ENCODE results near the gene PFKM.
A peak's percentile ranks its signal among the peaks of the same experiment; 100 is the strongest.
"Not testable (repeated sequence)": the region's sequence is repeated elsewhere in the genome, so short reads cannot be mapped to it uniquely, and the experiment has no call there.

The PFKM gene

GRCh38 chr12:48105321-48105866, 13.8 kb upstream of the PFKM start:
- Mint-ChIP-seq H3K27me3 (no peaks in the 10 kb centered on the region), H3K27ac (peak overlapping the region; percentile 98), H3K9me3 (ENCODE audit: low read depth) (no peaks in the 10 kb centered on the region), H3K4me1 (ENCODE audit: low read depth) (peaks cover 49% of the 10 kb centered on the region), H3K4me3 (peak overlapping the region; percentile 96), H3K36me3 (no peaks in the 10 kb centered on the region)

GRCh38 chr12:48105867-48106680, 13.1 kb upstream of the PFKM start, which contains the start of gene SENP1:
Gene SENP1 (minus strand): TSS chr12:48106079. CDS start chr12:48101472, 4,607 bp downstream.
- peaks cover 49% of the 10 kb centered on the region for H3K4me1 Mint-ChIP-seq (ENCODE audit: low read depth)
- peak within 1 kb of the TSS; percentile 96 for H3K4me3 Mint-ChIP-seq
- no peaks in the 10 kb centered on the region for H3K27me3 Mint-ChIP-seq
- no peaks in the 10 kb centered on the region for H3K9me3 Mint-ChIP-seq (ENCODE audit: low read depth)
- H3K27ac Mint-ChIP-seq: peak within 1 kb of the TSS; percentile 98
- no peaks in the 10 kb centered on the region for H3K36me3 Mint-ChIP-seq

GRCh38 chr12:48106681-48107613, 12.2 kb upstream of the PFKM start:
- Mint-ChIP-seq H3K4me1 (ENCODE audit: low read depth) (peaks cover 43% of the 10 kb centered on the region), H3K9me3 (ENCODE audit: low read depth) (no peaks in the 10 kb centered on the region), H3K36me3 (no peaks in the 10 kb centered on the region), H3K27ac (peak overlapping the region; percentile 98), H3K4me3 (peak overlapping the region; percentile 96), H3K27me3 (no peaks in the 10 kb centered on the region)

- Mint-ChIP-seq H3K27ac (no peak overlapping the region), H3K9me3 (ENCODE audit: low read depth) (no peaks in the 10 kb centered on the region), H3K4me3 (no peak overlapping the region), H3K27me3 (peaks cover 2% of the 10 kb centered on the region), H3K36me3 (no peaks in the 10 kb centered on the region), H3K4me1 (ENCODE audit: low read depth) (peaks cover 31% of the 10 kb centered on the region)
Measured at GRCh38 chr12:48109424-48109823, 9.7 kb upstream of the PFKM start.

- H3K4me1 Mint-ChIP-seq (ENCODE audit: low read depth): peaks cover 27% of the 10 kb centered on the region
- H3K36me3 Mint-ChIP-seq: no peaks in the 10 kb centered on the region
- H3K9me3 Mint-ChIP-seq (ENCODE audit: low read depth): no peaks in the 10 kb centered on the region
- H3K27me3 Mint-ChIP-seq: peaks cover 2% of the 10 kb centered on the region
- H3K4me3 Mint-ChIP-seq: no peak overlapping the region
- H3K27ac Mint-ChIP-seq: no peak overlapping the region
Measured at GRCh38 chr12:48110691-48111311, 8.4 kb upstream of the PFKM start.

- peaks cover 25% of the 10 kb centered on the region for H3K4me1 Mint-ChIP-seq (ENCODE audit: low read depth)
- not testable (repeated sequence) for H3K27ac Mint-ChIP-seq; H3K36me3 Mint-ChIP-seq; H3K27me3 Mint-ChIP-seq; H3K9me3 Mint-ChIP-seq (ENCODE audit: low read depth); H3K4me3 Mint-ChIP-seq
Measured at GRCh38 chr12:48111312-48111693, 7.9 kb upstream of the PFKM start.

- Mint-ChIP-seq H3K36me3 (peaks cover 3% of the 10 kb centered on the region), H3K4me1 (ENCODE audit: low read depth) (peaks cover 16% of the 10 kb centered on the region), H3K27me3 (peaks cover 5% of the 10 kb centered on the region), H3K9me3 (ENCODE audit: low read depth) (no peaks in the 10 kb centered on the region), H3K4me3 (no peak overlapping the region), H3K27ac (no peak overlapping the region)
Measured at GRCh38 chr12:48115957-48116356, 3.2 kb upstream of the PFKM start.

- peaks cover 3% of the 10 kb centered on the region for H3K36me3 Mint-ChIP-seq
- peak overlapping the region; percentile 64 for H3K27ac Mint-ChIP-seq
- H3K4me1 Mint-ChIP-seq (ENCODE audit: low read depth): peaks cover 17% of the 10 kb centered on the region
- H3K27me3 Mint-ChIP-seq: peaks cover 5% of the 10 kb centered on the region
- no peaks in the 10 kb centered on the region for H3K9me3 Mint-ChIP-seq (ENCODE audit: low read depth)
- peak overlapping the region; percentile 99 for H3K4me3 Mint-ChIP-seq
Measured at GRCh38 chr12:48118284-48118871, 786 bp upstream of the PFKM start.

GRCh38 chr12:48119834-48120195, 651 bp downstream of the PFKM start:
- Mint-ChIP-seq H3K4me1 (ENCODE audit: low read depth) (peaks cover 17% of the 10 kb centered on the region), H3K4me3 (peak overlapping the region; percentile 99), H3K27ac (peak overlapping the region; percentile 4), H3K9me3 (ENCODE audit: low read depth) (no peaks in the 10 kb centered on the region), H3K36me3 (peaks cover 3% of the 10 kb centered on the region), H3K27me3 (peaks cover 3% of the 10 kb centered on the region)

GRCh38 chr12:48121522-48121921, 2.4 kb downstream of the PFKM start:
- H3K4me3 Mint-ChIP-seq: no peak overlapping the region
- peaks cover 5% of the 10 kb centered on the region for H3K36me3 Mint-ChIP-seq
- no peak overlapping the region for H3K27ac Mint-ChIP-seq
- H3K4me1 Mint-ChIP-seq (ENCODE audit: low read depth): peaks cover 17% of the 10 kb centered on the region
- no peaks in the 10 kb centered on the region for H3K9me3 Mint-ChIP-seq (ENCODE audit: low read depth)
- H3K27me3 Mint-ChIP-seq: peaks cover 3% of the 10 kb centered on the region

GRCh38 chr12:48122065-48122834, 3.1 kb downstream of the PFKM start:
- Mint-ChIP-seq H3K27me3 (no peaks in the 10 kb centered on the region), H3K4me3 (no peak overlapping the region), H3K9me3 (ENCODE audit: low read depth) (no peaks in the 10 kb centered on the region), H3K36me3 (peaks cover 7% of the 10 kb centered on the region), H3K27ac (no peak overlapping the region), H3K4me1 (ENCODE audit: low read depth) (peaks cover 17% of the 10 kb centered on the region)

GRCh38 chr12:48123169-48123568, 4.0 kb downstream of the PFKM start:
- H3K4me3 Mint-ChIP-seq: no peak overlapping the region
- peaks cover 7% of the 10 kb centered on the region for H3K36me3 Mint-ChIP-seq
- H3K4me1 Mint-ChIP-seq (ENCODE audit: low read depth): peaks cover 17% of the 10 kb centered on the region
- no peak overlapping the region for H3K27ac Mint-ChIP-seq
- H3K27me3 Mint-ChIP-seq: no peaks in the 10 kb centered on the region
- H3K9me3 Mint-ChIP-seq (ENCODE audit: low read depth): no peaks in the 10 kb centered on the region

- H3K27me3 Mint-ChIP-seq; H3K36me3 Mint-ChIP-seq; H3K4me1 Mint-ChIP-seq (ENCODE audit: low read depth); H3K9me3 Mint-ChIP-seq (ENCODE audit: low read depth); H3K4me3 Mint-ChIP-seq; H3K27ac Mint-ChIP-seq: not testable (repeated sequence)
Measured at GRCh38 chr12:48125542-48125941, 6.4 kb downstream of the PFKM start.

GRCh38 chr12:48125985-48126384, 6.8 kb downstream of the PFKM start:
- Mint-ChIP-seq H3K27me3 (no peaks in the 10 kb centered on the region), H3K4me3 (no peak overlapping the region), H3K36me3 (peaks cover 4% of the 10 kb centered on the region), H3K27ac (no peak overlapping the region), H3K4me1 (ENCODE audit: low read depth) (peaks cover 1% of the 10 kb centered on the region), H3K9me3 (ENCODE audit: low read depth) (no peaks in the 10 kb centered on the region)

All from activated naive CD8-positive, alpha-beta T cell (primary cell).